Trophoblast cell (in vitro differentiated cells and primary cell): Measurements from ENCODE around the gene SLC5A9.
"Not testable (repeated sequence)": the region's sequence is repeated elsewhere in the genome, so short reads cannot be mapped to it uniquely, and the experiment has no call there.

Source experiments
- DNase-seq, 2 donors: peaks; one replicate each; pipeline ENCODE4 v3.0.0-alpha.2; 2016
- H2AFZ ChIP-seq: 2 replicates; pipeline ENCODE4 v1.6.1; 2013; ENCODE audit warnings: low read length, moderate library complexity, mild to moderate bottlenecking; ENCODE audit not compliant: insufficient read depth, poor library complexity
- H2AK5ac ChIP-seq: 2 replicates; pipeline ENCODE4 v1.6.1; 2013; ENCODE audit warnings: mild to moderate bottlenecking, low read length
- H2BK120ac ChIP-seq: 2 replicates; pipeline ENCODE4 v1.6.1; 2013; ENCODE audit warnings: low read length, mild to moderate bottlenecking, moderate library complexity; ENCODE audit not compliant: insufficient read depth, poor library complexity
- H2BK12ac ChIP-seq: 2 replicates; pipeline ENCODE4 v1.6.1; 2013; ENCODE audit warnings: mild to moderate bottlenecking, low read length, moderate library complexity
- H2BK5ac ChIP-seq: 2 replicates; pipeline ENCODE4 v1.6.1; 2013; ENCODE audit warnings: low read length, low read depth, moderate library complexity, mild to moderate bottlenecking; ENCODE audit not compliant: poor library complexity
- H3K14ac ChIP-seq: 2 replicates; pipeline ENCODE4 v1.6.1; 2013; ENCODE audit warnings: mild to moderate bottlenecking, low read length
- H3K18ac ChIP-seq: 2 replicates; pipeline ENCODE4 v1.6.1; 2013; ENCODE audit warnings: mild to moderate bottlenecking, low read length
- H3K23ac ChIP-seq: 2 replicates; pipeline ENCODE4 v1.6.1; 2013; ENCODE audit warnings: low read length
- H3K27ac ChIP-seq: 2 replicates; pipeline ENCODE4 v1.5.1; 2013; ENCODE audit warnings: low read depth, mild to moderate bottlenecking, inconsistent platforms, low read length, moderate library complexity
- H3K27me3 ChIP-seq: 2 replicates; pipeline ENCODE4 v1.6.1; 2013; ENCODE audit warnings: inconsistent platforms, mild to moderate bottlenecking, low read length, moderate library complexity; ENCODE audit not compliant: insufficient read depth
- H3K36me3 ChIP-seq, 2 experiments: 1 replicate in 1 of 2; 2 replicates in 1 of 2; pipeline ENCODE4 v1.6.1; 2013; ENCODE audit warnings: low read length in 2 of 2, mild to moderate bottlenecking in 2 of 2, moderate library complexity in 1 of 2; ENCODE audit not compliant: insufficient read depth in 2 of 2, control insufficient read depth in 1 of 2
- H3K4ac ChIP-seq: 2 replicates; pipeline ENCODE4 v1.6.1; 2013; ENCODE audit warnings: low read depth, mild to moderate bottlenecking, low read length, moderate library complexity
- H3K4me1 ChIP-seq, 2 experiments: 1 replicate in 1 of 2; 2 replicates in 1 of 2; pipeline ENCODE4 v1.6.1; 2013; ENCODE audit warnings: low read length in 2 of 2, mild to moderate bottlenecking in 2 of 2, moderate library complexity in 1 of 2; ENCODE audit not compliant: insufficient read depth in 2 of 2, control insufficient read depth in 1 of 2
- H3K4me2 ChIP-seq: 2 replicates; pipeline ENCODE4 v1.6.1; 2013; ENCODE audit warnings: inconsistent platforms, mild to moderate bottlenecking, low read length, moderate library complexity
- H3K4me3 ChIP-seq: 2 replicates; pipeline ENCODE4 v1.5.1; 2013; ENCODE audit warnings: mild to moderate bottlenecking, low read depth, low read length, inconsistent platforms
- H3K79me1 ChIP-seq: one replicate; pipeline ENCODE4 v1.6.1; 2013; ENCODE audit warnings: low read length
- H3K79me2 ChIP-seq: 2 replicates; pipeline ENCODE4 v1.6.1; 2013; ENCODE audit warnings: low read length, mild to moderate bottlenecking; ENCODE audit not compliant: control insufficient read depth, insufficient read depth, poor library complexity
- H3K9ac ChIP-seq: 2 replicates; pipeline ENCODE4 v1.6.1; 2013; ENCODE audit warnings: mild to moderate bottlenecking, low read length
- H3K9me3 ChIP-seq: 2 replicates; pipeline ENCODE4 v1.6.1; 2013; ENCODE audit warnings: low read depth, mild to moderate bottlenecking, control low read depth, inconsistent platforms, low read length; ENCODE audit not compliant: insufficient read depth
- H4K12ac ChIP-seq: 2 replicates; pipeline ENCODE4 v1.6.1; 2013; ENCODE audit warnings: low read depth, mild to moderate bottlenecking, low read length, moderate library complexity
- H4K8ac ChIP-seq: 2 replicates; pipeline ENCODE4 v1.6.1; 2013; ENCODE audit warnings: low read depth, mild to moderate bottlenecking, low read length, moderate library complexity
- H4K91ac ChIP-seq: one replicate; pipeline ENCODE4 v1.6.1; 2013; ENCODE audit warnings: low read depth, mild to moderate bottlenecking, low read length, moderate library complexity
- WGBS: extraction: QIAGEN DNeasy Blood & Tissue Kit; methylation state at CpG from one replicate; pipeline ENCODE4 v1.1.7; 2013; ENCODE audit warnings: missing lambda C conversion rate; ENCODE audit not compliant: insufficient read length, insufficient coverage; ENCODE audit errors: extremely low coverage; 5-methylcytosine and 5-hydroxymethylcytosine counted together

Gene SLC5A9

GRCh38 chr1:48213462-48213861 lies 9.1 kb upstream of the SLC5A9 start:
- H3K79me1 ChIP-seq, H2BK120ac ChIP-seq, H3K9me3 ChIP-seq, H3K4me3 ChIP-seq, H4K12ac ChIP-seq, H3K23ac ChIP-seq, H2BK12ac ChIP-seq, H4K8ac ChIP-seq, H3K27ac ChIP-seq, H3K4ac ChIP-seq, H3K18ac ChIP-seq, H3K36me3 ChIP-seq, H3K27me3 ChIP-seq, H3K79me2 ChIP-seq, H4K91ac ChIP-seq, H2BK5ac ChIP-seq, H2AFZ ChIP-seq, H3K4me2 ChIP-seq, H3K9ac ChIP-seq, H3K14ac ChIP-seq, H3K4me1 ChIP-seq, H2AK5ac ChIP-seq, DNase-seq: not testable (repeated sequence)
- no CpG with 5 or more reads among the region's 8 CpGs for WGBS

GRCh38 chr1:48214366-48214765 lies 8.2 kb upstream of the SLC5A9 start:
- H4K91ac ChIP-seq, H3K36me3 ChIP-seq, H2AK5ac ChIP-seq, H3K14ac ChIP-seq, H3K79me2 ChIP-seq, H4K8ac ChIP-seq, H3K18ac ChIP-seq, DNase-seq, H3K4me2 ChIP-seq, H3K4me1 ChIP-seq, H3K27me3 ChIP-seq, H3K9ac ChIP-seq, H3K27ac ChIP-seq, H2BK12ac ChIP-seq, H3K4me3 ChIP-seq, H2AFZ ChIP-seq, H3K4ac ChIP-seq, H3K79me1 ChIP-seq, H2BK120ac ChIP-seq, H4K12ac ChIP-seq, H2BK5ac ChIP-seq, H3K9me3 ChIP-seq, H3K23ac ChIP-seq: not testable (repeated sequence)
- WGBS: no CpG with 5 or more reads among the region's 6 CpGs

GRCh38 chr1:48214820-48215219 lies 7.7 kb upstream of the SLC5A9 start:
- Histone ChIP-seq H3K4me2 (no peak overlapping the region), H3K4me1 (no peaks in the 10 kb centered on the region), H3K4ac (no peak overlapping the region), H3K9me3 (peaks cover 4% of the 10 kb centered on the region), H3K18ac (no peak overlapping the region), H3K36me3 (no peaks in the 10 kb centered on the region), H2BK12ac (no peak overlapping the region), H3K14ac (no peak overlapping the region), H3K4me3 (no peak overlapping the region), H3K27ac (no peak overlapping the region), H2BK5ac (no peak overlapping the region), H3K9ac (no peak overlapping the region), H4K8ac (no peak overlapping the region), H4K12ac (no peak overlapping the region), H3K79me2 (no peaks in the 10 kb centered on the region), H3K27me3 (no peaks in the 10 kb centered on the region), H2AFZ (no peak overlapping the region), H2BK120ac (no peak overlapping the region), H2AK5ac (no peak overlapping the region), H3K79me1 (no peaks in the 10 kb centered on the region), H4K91ac (no peak overlapping the region), H3K23ac (no peak overlapping the region)
- no peak for DNase-seq
- no CpG with 5 or more reads among the region's 4 CpGs for WGBS

- no peak overlapping the region for H3K14ac ChIP-seq
- H2BK120ac ChIP-seq: no peak overlapping the region
- H2BK5ac ChIP-seq: no peak overlapping the region
- no peak overlapping the region for H3K27ac ChIP-seq
- no peak overlapping the region for H2AK5ac ChIP-seq
- peaks cover 4% of the 10 kb centered on the region for H3K9me3 ChIP-seq
- no peaks in the 10 kb centered on the region for H3K79me1 ChIP-seq
- H2BK12ac ChIP-seq: no peak overlapping the region
- no peak overlapping the region for H3K18ac ChIP-seq
- H3K79me2 ChIP-seq: no peaks in the 10 kb centered on the region
- H3K9ac ChIP-seq: no peak overlapping the region
- no peak overlapping the region for H3K4me3 ChIP-seq
- H3K23ac ChIP-seq: no peak overlapping the region
- no peak overlapping the region for H4K8ac ChIP-seq
- DNase-seq: no peak
- H3K4ac ChIP-seq: no peak overlapping the region
- H3K36me3 ChIP-seq: no peaks in the 10 kb centered on the region
- H3K27me3 ChIP-seq: no peaks in the 10 kb centered on the region
- H2AFZ ChIP-seq: no peak overlapping the region
- no peak overlapping the region for H4K91ac ChIP-seq
- H4K12ac ChIP-seq: no peak overlapping the region
- H3K4me2 ChIP-seq: no peak overlapping the region
- no peaks in the 10 kb centered on the region for H3K4me1 ChIP-seq
- WGBS: no CpG with 5 or more reads among the region's 1 CpG
Measured at GRCh38 chr1:48215222-48215621, 7.3 kb upstream of the SLC5A9 start.
